Measurements from ENCODE around the gene BTD.

BTD gene

GRCh38 chr3:15660055-15660935 is 58.8 kb downstream of the BTD start:
- TF ChIP-seq, protein P1, sequence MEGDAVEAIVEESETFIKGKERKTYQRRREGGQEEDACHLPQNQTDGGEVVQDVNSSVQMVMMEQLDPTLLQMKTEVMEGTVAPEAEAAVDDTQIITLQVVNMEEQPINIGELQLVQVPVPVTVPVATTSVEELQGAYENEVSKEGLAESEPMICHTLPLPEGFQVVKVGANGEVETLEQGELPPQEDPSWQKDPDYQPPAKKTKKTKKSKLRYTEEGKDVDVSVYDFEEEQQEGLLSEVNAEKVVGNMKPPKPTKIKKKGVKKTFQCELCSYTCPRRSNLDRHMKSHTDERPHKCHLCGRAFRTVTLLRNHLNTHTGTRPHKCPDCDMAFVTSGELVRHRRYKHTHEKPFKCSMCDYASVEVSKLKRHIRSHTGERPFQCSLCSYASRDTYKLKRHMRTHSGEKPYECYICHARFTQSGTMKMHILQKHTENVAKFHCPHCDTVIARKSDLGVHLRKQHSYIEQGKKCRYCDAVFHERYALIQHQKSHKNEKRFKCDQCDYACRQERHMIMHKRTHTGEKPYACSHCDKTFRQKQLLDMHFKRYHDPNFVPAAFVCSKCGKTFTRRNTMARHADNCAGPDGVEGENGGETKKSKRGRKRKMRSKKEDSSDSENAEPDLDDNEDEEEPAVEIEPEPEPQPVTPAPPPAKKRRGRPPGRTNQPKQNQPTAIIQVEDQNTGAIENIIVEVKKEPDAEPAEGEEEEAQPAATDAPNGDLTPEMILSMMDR (IDR thresholded peaks at IDR 0.05; ENCODE audit: low read depth, low read length) = no peak
- TF ChIP-seq POLR2A (IDR thresholded peaks at IDR 0.05; ENCODE audit: extremely low read depth, insufficient read length) (no peak), MYC (IDR thresholded peaks at IDR 0.05; ENCODE audit: low read depth, low read length) (no peak)
- TF ChIP-seq, protein P2, sequence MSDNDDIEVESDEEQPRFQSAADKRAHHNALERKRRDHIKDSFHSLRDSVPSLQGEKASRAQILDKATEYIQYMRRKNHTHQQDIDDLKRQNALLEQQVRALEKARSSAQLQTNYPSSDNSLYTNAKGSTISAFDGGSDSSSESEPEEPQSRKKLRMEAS (IDR thresholded peaks at IDR 0.05; ENCODE audit: low read depth, low read length) = no peak

DNA sequence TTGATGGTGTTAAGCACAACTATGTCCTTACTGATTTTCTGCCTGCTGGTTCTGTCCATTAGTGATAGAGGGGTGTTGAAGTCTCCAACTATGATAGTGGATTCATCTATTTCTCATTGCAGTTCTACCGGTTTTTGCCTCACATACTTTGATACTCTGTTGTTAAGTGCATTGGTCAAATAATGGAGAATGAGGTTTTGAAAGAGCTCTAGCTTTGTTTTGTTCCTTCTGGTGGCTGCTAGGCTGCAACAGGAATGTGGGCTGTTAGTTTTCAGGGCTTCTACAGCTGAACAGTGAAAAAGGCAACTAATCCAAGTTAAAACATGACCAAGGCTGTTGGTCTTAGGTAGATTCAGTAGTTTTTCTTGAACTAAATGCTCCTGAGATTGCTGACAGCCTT is 62.6 kb downstream of the BTD start:
- no peak for TF ChIP-seq MYC (IDR thresholded peaks at IDR 0.05; ENCODE audit: low read depth, low read length)
- no peak for TF ChIP-seq POLR2A (IDR thresholded peaks at IDR 0.05; ENCODE audit: extremely low read depth, insufficient read length)
- TF ChIP-seq, protein P2 (IDR thresholded peaks at IDR 0.05; ENCODE audit: low read depth, low read length) = no peak
- TF ChIP-seq, protein P1 (IDR thresholded peaks at IDR 0.05; ENCODE audit: low read depth, low read length) = no peak
- H3K4me3 ChIP-seq (ENCODE audit: low read depth, low read length) = no peak overlapping the region
- DNase-seq (ENCODE audit: low read depth) = no peak

More at GRCh38 chr3:15660055-15660935, 58.8 kb downstream of the BTD start:
- DNase-seq (ENCODE audit: low read depth) = no peak
- no peak overlapping the region for H3K4me3 ChIP-seq (ENCODE audit: low read depth, low read length)

GRCh38 chr3:15665510-15666150 is 64.1 kb downstream of the BTD start:
- TF ChIP-seq, protein P2 (IDR thresholded peaks at IDR 0.05; ENCODE audit: low read depth, low read length) = no peak
- no peak for TF ChIP-seq MYC (IDR thresholded peaks at IDR 0.05; ENCODE audit: low read depth, low read length)
- TF ChIP-seq, protein P1 (IDR thresholded peaks at IDR 0.05; ENCODE audit: low read depth, low read length) = no peak
- TF ChIP-seq POLR2A (IDR thresholded peaks at IDR 0.05; ENCODE audit: extremely low read depth, insufficient read length) = no peak
- no peak overlapping the region for H3K4me3 ChIP-seq (ENCODE audit: low read depth, low read length)

DNA sequence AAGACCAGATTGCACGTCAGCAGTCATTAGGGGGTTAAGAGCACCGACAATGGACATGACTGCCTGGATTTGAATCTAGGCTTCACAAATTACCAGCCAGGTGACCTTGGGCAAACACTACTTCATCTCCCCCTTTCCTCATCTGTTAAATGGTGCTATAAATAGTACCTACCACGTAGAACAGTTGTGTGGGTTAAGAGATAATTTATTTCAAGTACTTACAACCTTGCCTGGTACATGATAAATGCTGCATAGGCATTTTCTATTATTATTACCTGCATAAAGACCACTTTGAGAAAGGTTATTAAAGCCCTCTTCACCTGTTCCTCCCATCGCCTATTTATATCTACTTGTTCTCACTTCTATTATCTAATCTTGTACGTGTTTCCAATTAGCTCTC is 64.7 kb downstream of the BTD start:
- no peak overlapping the region for H3K4me3 ChIP-seq (ENCODE audit: low read depth, low read length)
- TF ChIP-seq MYC (IDR thresholded peaks at IDR 0.05; ENCODE audit: low read depth, low read length) (no peak), POLR2A (IDR thresholded peaks at IDR 0.05; ENCODE audit: extremely low read depth, insufficient read length) (no peak)
- TF ChIP-seq, protein P1 (IDR thresholded peaks at IDR 0.05; ENCODE audit: low read depth, low read length) = no peak
- TF ChIP-seq, protein P2 (IDR thresholded peaks at IDR 0.05; ENCODE audit: low read depth, low read length) = no peak

More at GRCh38 chr3:15665510-15666150, 64.1 kb downstream of the BTD start:
- DNase-seq (ENCODE audit: low read depth) = no peak

DNA sequence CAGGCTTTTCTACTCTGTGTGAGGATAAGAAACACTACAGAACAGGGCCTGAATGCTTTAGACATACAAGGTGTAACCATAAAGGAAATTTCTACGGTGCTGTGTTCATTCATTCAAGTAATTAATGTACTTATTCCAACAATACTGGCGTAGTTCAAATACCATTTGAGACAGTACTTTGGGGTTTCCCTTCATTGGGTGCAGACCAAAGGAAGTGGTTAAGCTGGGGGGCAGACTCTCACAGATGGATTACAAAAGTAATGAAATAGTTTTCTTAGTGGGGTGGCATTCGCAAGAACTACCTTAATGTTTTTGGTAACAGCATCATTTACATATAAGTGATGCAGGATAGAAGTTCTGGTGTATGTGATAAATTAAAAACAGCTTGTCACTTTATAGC is 65.9 kb downstream of the BTD start:
- H3K4me3 ChIP-seq (ENCODE audit: low read depth, low read length) = no peak overlapping the region
- DNase-seq (ENCODE audit: low read depth) = no peak
- no peak for TF ChIP-seq POLR2A (IDR thresholded peaks at IDR 0.05; ENCODE audit: extremely low read depth, insufficient read length)
- TF ChIP-seq, protein P2 (IDR thresholded peaks at IDR 0.05; ENCODE audit: low read depth, low read length) = no peak
- TF ChIP-seq MYC (IDR thresholded peaks at IDR 0.05; ENCODE audit: low read depth, low read length) = no peak
- TF ChIP-seq, protein P1 (IDR thresholded peaks at IDR 0.05; ENCODE audit: low read depth, low read length) = no peak

More for the DNA sequence above, 64.7 kb downstream of the BTD start:
- no peak for DNase-seq (ENCODE audit: low read depth)

Data from NB4 (cell line).